GM21526 (cell line): ENCODE data around the gene BBS1.
"Not testable (repeated sequence)": the region's sequence is repeated elsewhere in the genome, so short reads cannot be mapped to it uniquely, and the experiment has no call there.

Experiments used
- ATAC-seq: cut with Tn5 transposase; IDR thresholded peaks from one replicate; pipeline ENCODE4 v1.9.1; 2021; ENCODE audit warnings: moderate library complexity; ENCODE audit not compliant: unreplicated experiment, low FRiP score

Gene BBS1

DNA sequence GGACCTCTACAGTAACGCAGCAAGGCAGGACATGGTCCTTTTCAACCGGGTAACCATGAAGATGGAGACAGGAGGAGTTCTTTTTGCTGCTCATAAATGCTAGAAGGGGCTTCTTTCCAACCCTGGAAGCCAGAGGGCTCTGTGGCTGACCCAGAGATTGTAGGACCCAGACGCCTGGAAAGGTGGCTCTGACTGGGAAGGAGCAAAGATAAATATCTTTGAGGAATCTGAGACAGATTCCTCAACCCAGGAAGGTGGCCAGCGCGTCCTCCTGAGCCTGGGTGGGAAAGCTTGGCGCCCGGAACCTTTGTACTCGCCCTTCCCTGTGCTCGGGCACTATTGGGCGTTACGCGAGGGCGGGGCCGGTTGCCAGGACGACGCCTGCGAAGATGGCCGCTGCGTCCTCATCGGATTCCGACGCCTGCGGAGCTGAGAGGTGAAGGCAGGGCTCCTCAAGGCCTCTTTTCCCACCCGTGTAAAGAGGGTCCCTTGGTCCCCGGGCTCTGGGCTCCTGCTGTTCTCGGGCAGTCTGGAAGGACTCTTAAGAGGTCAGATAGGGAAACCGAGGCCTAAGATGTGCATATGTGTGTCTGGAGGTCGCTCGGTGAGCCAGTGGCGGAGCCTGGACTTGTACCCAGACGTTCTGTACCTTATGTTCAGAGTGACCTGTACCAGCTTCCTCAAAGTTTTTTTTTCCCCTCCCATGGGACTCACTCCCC, at the start of gene BBS1:
Gene BBS1 (plus strand): TSS at position 365 of the 719 bp plus-strand sequence. CDS start 25 bp downstream, at position 390.
- peak; percentile 74 for ATAC-seq

DNA sequence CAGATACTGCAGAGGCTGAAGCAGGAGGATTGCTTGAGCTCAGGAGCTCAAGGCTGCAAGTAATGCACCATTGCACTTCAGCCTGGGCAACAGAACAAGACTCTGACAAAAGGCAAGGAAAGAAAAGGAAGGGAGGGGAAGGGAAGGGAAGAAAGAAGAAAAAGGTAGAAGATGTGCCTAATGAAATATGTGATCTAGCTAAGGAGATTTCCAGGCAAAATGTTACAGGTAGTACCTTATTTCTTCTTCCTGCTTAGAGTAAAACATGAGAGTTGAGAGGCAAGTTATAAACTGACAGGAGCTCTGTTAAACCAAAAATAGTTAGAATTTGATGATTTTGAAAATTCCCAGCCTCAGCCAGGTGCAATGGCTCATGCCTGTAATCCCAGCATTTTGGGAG, 48.4 kb upstream of the BBS1 start:
- no peak for ATAC-seq

DNA sequence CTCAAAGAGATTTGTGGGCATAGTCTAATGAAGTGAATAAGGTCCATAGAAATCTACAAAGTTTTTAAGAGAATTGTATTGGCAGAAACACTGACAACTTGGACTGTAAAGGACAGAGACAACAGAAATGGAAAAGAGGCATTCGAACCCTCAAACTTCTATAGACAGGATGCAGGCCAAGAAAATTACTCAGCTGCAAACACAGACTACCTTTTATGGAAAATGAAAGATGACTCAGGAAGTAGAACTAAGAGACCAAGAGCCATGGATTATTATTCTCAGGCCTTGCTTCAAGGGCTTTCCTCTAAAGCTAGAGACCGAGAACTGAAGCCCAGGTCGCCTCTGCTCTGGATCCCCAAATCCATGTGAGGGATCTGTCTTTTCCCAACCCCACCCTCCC, 47.5 kb upstream of the BBS1 start:
- ATAC-seq = no peak

DNA sequence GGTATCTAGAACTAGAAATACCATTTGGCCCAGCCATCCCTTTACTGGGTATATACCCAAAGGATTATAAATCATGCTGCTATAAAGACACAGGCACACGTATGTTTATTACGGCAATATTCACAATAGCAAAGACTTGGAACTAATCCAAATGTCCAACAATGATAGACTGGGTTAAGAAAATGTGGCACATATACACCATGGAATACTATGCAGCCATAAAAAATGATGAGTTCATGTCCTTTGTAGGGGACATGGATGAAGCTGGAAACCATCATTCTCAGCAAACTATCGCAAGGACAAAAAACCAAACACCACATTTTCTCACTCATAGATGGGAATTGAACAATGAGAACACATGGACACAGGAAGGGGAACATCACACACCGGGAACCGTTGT, 46.3 kb upstream of the BBS1 start:
- ATAC-seq = not testable (repeated sequence)

DNA sequence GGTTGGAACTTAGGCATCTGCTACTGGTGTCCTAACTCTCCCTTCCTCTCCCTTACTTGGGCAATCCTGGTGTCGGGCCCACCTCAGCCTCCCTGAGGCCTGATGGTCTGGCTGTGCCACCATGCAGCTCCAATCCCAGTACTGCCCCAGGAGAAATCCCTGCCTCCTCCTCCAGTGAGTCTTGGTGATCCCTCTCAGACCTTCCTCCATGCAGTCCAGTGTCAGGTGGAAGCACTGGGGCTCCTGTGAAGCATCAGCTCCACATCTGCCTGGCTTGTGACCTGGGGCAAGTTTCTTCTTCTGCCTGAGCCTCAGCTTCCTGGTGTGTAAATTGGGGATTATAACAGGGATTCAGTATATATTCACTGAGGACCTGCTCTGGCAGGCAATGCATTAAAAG, 45.5 kb upstream of the BBS1 start:
- ATAC-seq = no peak

DNA sequence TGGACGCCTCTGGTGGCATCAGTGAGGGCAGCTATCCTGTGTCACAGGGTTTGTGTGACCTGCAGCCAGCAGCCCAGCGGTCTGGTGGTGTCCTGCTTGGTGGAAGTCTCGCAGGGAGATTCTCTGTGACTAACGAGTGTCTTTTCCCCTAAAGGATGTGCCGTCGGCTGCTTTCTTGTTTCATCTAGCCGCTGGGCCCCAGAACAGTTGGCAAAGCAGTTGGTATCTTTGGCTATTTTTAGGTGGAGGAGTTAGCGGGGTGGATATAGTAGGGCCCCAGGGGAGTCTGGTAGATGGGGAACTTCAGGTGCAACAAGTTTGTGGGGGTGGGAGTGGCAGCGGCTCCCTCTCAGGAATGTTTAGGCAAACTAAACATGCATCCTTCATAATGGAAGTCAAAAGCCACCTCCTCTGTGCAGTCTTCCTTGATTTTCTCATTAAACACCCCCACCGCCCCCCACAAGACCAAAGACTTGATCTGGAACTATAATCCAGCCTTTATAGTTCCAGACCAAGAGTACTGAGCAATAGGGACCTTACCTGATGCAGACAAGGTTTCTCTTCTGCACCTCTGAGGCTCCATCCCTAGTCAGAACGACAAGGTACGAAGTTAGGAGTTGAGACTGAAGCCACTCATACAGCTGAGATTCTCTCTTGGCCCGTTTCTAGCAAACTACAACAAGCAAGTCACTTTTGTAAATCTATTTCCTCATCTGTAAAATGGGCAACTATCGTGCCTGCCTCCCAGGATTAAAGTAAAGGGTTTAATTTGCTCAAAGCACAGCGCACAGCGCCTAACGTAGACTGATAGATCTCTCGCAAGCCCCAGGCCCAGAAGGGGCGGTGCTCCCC, 44.8 kb upstream of the BBS1 start:
- ATAC-seq = no peak

DNA sequence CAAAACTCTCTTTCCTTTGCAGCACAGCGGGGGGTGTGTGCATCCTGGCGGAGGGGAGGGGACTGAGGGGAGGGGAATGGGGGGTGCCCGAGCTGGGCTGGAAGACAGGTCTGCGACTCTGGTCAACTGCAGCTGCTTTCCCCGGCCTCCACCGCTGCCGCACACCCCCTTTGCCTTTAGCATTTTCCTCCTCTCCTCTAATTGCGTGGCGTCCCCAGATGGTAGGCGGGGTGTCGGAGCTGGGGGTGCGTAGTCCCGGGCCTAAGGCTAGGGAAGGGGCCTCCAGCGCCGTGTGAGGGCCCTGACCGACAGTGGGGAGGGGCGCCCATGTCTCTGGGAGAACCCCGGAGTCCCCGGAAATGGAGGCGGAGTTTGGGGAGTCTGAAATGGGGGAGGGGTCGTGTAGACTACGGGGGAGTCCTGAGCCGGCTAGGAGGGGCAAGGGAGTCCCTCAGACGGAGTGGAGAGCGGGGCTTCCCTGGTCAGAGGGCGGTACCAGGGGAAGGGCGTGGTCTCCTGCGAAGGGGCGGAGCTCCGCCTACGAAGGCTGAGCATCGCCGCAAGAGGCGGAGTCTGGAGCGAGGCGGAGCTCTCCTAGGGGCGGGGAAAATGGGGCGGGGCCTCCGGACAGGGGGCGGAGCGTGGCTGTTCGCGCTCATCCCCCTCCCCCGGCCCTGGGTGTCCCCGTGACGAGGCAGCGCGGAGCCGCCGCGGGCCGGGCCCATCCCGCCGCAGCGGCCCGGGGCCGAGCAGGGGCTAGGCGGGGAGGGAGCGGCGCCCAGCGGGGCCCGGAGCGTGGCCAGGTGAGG, 44.0 kb upstream of the BBS1 start, which contains the start of gene PELI3:
Gene PELI3 (plus strand): TSS at position 681 of the 809 bp plus-strand sequence. CDS start 1,224 bp downstream, outside the sequence.
- peak; percentile 63 for ATAC-seq

DNA sequence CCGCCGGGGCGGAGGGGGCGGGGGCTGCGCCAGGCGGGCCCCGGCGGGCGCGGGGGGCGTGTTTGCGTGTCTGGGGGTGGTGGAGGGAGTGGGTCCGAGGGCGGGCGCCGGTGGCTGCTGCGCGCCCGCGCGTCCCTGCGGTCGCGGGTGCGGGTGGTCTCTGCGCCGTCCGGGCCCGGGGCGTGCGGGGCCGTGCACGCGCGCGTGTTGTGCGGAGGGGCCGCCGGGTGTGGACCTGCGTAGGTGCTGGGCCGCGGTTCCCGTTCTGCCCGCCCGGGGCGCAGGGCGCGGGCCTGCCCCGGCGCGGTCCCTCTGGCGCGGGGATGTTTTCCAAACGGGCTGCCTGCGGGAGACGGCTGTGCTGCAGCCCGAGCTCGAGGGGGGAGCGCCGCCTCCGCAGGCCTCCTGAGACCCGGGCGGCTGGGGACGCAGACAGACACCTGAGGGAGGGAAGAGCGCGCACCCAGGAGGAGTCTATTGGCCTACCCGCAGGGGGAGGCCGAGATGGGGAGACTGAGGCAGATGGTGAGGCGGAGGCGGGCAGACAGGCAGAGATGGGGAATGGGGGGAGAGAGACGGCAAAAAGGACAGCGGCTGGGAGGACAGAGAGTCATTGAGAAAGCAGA, 43.3 kb upstream of the BBS1 start:
- peak; percentile 27 for ATAC-seq

DNA sequence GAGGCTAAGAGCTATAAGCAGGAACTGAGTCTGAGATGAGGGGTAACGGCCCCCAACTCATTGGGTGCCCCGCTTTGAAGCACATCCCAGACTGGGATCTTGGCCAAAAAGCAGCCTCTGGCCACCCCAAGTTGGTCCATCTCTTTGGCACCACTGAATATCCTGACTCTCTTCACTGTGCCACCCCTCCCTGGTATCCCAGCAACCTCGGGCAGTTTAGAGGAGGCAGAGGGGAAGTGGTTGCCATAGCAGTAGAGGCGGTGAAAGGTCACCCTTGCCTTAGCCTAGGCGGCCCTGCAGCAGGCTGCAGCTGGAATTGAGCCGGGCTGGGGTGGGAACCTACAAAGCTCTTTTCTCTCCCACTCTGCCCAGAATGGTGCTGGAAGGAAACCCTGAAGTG, 42.7 kb upstream of the BBS1 start:
- ATAC-seq = no peak

DNA sequence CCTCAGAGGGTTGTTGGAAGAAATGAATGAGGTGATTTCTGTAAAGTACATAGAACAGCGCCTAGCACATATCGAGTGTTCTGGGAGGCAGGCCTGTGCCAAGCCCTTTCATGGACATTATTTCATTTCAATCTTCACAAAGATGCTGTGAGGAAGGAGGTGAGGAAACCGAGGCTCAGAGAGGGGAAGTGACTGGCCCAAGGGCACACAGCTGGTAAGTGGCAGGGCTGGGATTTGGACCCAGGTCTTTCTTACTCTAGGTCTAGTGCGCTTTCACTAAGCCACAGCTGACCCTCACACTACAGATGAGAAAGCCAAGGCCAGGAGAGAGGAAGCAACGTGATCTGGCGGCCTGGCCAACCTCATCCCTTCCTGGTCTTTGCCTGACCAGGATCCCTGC, 41.7 kb upstream of the BBS1 start:
- no peak for ATAC-seq

DNA sequence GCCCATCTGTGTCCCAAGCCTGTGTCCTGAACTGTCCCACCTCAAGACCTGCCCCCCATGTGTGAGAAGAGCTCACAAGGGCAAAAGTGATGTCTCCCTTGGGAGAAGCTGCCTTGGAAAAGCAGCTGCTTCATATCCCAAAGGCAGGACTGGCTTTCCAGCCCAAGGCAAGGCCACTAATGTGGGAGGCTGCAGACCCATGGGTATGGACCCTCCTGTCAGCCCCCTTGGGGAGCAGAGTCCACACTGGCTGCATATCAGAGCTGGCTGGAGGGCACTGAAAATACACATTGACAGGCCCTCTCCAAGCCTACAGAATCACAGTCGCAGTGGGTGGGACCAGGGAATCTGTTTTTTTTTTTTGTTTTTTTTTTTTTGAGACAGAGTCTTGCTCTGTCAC, 41.0 kb upstream of the BBS1 start:
- no peak for ATAC-seq

DNA sequence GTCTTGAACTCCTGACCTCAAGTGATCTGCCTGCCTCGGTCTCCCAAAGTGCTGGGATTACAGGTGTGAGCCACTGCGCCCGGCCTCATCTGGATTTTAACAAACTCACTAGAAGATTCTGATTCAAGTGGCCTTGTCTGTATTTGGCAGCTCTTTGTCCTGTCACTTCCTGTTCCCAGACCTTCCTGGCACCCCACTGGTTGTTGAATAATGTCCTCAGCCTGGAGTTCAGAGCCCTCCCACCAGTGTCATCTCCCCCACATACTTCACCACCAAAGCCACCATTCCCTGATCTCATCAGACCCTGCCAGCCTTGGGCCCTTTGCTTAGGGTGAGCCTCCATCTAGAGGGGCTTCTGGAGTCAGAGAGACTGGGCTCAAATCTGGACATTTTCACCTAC, 40.4 kb upstream of the BBS1 start:
- ATAC-seq = no peak

DNA sequence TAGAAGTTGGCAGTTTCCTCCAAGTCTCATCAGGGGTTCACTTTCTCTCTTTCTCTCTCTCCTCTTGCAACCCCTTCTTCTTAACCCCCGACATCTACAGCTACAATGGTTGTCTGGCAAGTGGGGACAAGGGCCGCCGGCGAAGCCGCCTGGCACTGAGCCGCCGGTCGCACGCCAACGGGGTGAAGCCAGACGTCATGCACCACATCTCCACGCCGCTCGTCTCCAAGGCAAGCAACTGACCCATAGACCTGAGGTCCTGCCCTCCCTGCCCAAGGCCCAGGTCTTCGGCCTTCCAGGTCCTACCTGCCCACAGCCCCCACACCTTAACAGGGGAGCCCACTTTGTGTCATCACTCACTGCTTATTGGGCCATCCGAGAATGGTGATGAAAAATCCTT, 39.3 kb upstream of the BBS1 start:
- no peak for ATAC-seq

DNA sequence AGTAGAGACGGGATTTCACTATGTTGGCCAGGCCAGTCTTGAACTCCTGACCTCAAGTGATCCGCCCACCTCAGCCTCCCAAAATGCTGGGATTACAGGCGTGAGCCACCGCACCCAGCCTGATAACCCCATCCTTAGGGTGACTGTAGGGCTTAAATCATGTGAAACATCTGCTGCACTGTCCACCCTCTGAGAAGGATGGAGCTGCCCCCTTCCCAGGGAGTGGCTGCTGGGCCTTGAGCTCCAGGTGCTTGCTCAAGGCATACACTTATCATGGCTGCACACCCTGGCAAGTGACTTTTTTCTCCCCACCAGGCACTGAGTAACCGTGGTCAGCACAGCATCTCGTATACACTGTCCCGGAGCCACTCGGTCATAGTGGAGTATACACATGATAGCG, 38.4 kb upstream of the BBS1 start:
- ATAC-seq = no peak

DNA sequence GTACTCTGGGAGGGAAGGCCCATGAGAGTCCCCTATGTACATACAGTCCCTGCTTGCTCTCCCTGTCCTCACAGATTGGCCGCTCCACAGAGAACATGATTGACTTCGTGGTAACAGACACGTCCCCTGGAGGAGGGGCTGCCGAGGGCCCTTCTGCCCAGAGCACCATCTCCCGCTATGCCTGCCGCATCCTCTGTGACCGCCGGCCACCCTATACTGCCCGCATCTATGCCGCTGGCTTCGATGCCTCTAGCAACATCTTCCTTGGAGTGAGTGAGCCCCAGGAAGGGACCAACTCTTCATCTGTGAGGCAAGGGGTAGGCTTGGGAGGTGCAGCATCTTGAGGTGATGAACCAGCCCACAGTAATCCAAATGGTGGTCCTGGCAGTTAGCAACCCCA, 37.3 kb upstream of the BBS1 start:
- no peak for ATAC-seq

DNA sequence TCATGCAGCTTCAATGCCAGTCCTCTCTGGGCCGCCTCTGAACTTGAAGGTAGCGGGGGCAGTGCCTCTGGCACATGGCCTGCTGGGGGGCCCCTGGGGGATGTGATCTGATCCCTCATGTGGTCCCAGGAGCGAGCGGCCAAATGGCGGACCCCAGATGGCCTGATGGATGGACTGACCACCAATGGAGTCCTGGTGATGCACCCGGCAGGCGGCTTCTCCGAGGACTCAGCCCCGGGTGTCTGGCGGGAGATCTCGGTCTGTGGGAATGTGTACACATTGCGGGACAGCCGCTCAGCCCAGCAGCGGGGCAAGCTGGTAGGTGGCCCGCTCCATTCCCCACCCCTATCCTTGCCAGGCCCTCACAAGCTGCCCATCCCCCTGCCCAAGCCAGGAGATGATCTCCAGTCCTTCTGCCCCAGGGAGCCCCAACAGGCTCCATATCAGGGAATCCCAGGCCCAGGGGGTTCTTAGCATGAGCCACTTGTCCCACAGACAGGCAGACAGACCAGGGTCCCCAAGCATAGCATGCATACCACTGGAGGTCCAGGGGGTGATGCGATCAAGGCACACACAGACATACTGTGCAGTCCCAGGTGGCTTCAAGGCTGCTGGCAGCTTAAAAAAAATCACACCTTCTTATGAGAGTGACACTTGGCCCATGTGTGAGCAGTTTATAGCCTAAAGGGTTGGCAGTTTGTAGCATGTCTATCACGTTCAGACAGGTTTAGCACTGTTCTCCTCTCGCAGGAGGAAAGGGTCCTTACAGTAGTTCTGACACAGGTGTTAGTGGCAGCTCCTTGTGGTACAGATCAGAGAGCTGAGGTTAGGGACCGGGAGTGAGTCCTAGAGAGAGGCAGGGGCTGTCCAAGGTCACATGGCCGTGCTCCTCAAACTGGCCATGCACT, 36.6 kb upstream of the BBS1 start:
- no peak for ATAC-seq

DNA sequence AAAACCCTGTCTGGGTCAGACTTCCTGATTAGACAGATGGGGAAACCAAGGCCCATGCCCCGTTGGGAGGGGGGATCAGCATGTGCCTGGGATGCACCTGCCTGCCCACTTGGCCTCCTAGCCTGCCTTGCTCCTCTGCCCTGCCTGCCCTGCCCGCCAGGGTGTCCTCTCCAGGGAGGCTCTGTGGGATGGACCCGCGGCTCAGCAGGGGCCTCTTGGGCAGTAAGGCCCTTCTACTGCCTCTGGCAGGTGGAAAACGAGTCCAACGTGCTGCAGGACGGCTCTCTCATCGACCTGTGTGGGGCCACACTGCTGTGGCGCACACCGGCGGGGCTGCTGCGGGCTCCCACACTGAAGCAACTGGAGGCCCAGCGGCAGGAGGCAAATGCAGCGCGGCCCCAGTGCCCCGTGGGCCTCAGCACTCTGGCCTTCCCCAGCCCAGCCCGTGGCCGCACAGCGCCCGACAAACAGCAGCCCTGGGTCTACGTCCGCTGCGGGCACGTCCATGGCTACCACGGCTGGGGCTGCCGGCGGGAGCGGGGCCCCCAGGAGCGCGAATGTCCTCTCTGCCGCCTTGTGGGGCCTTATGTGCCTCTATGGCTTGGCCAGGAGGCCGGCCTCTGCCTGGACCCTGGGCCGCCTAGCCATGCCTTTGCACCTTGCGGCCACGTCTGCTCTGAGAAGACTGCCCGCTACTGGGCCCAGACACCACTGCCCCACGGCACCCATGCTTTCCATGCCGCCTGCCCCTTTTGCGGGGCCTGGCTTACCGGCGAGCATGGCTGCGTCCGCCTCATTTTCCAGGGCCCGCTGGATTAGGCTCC, 34.9 kb upstream of the BBS1 start:
- no peak for ATAC-seq

DNA sequence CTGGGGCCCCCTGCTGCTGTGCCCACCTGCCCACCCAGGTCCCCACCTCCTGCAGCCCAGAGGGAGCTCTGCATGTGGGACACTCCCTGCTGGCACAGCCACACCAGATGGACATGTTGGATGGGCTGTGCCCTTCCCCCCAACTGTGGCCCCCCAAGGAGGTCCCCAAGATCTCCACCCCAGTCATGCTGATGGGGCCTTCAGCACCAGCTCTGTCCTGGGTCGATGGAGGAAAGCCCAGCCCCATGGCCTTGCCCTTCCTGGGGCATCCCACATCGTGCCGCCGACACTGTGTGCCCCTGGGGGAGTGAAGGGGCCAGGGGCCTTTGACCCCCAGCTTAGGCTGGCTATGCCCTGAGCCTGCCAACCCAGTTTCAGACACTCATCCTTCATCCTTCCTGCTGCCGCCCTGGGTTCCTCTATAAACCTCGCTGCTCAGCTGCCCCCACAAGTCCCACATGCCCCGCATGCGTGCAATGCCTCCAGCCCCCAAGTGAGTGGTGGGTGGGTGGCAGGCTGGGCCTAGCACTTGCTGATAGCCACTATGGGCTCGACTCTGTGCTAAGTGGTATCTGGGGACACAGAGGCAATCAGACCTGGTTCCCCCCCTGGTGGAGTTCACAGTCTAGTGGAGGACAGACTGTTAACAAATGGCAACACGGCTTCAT, 34.1 kb upstream of the BBS1 start:
- ATAC-seq = no peak
